ENCODE data around the gene NEUROD2. TPM values are rescaled to one million over a fixed set of nuclear protein-coding genes. Genes with fewer than 3 reads are reported as not detected.

The NEUROD2 gene
- total RNA-seq, 1 donor from 2014 or later, result not detected

- ATAC-seq, result no peak
These were observed 10.7 kb upstream of the NEUROD2 start for GRCh38 chr17:39618246-39618913.

DNA sequence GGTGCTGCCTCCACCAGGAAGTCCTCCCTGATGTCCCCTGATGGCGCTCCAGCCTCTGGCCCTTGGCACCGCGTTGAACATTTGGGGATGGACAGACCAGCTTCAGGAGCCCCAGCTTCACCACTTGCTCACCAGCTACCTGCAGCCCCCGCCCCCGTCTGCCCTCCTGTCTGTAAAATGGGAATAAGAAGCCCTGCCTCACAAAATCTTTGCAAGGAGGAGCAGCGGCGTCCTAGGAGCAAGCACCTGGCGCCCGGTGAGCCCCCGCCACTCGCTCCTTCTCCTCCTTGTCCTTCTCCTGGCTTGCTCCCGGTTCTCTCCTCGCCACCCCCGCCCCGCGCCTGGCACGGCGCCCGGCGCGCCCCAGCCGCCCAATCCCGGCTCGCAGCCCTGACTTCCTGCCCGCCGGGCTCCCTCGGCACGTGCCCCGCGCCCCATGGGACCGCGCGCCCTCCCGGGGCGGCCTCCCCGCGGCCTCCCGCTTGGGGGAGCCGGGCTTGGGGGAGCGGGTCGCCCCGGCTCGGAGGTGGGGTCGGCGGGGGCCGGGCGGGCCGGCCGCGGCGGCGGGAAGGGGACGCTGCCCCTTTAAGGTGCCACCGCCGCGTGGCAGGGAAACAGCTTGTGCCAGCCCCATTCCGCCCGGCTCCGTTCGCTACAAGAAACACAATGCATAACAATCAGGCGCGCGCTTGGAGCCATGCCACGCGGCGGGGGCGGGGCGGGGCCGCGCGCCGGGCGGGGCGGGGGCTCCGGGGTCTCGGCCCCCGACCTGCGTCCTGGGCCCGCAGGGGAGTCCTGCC lies 9.9 kb upstream of the NEUROD2 start:
- peak; percentile 35 for ATAC-seq

- ATAC-seq, result no peak
These were observed 9.4 kb upstream of the NEUROD2 start for GRCh38 chr17:39617100-39617445.

- ATAC-seq, result no peak
These were observed 7.7 kb upstream of the NEUROD2 start for GRCh38 chr17:39615434-39615833.

GRCh38 chr17:39614545-39615157 lies 6.9 kb upstream of the NEUROD2 start:
- ATAC-seq, result no peak

DNA sequence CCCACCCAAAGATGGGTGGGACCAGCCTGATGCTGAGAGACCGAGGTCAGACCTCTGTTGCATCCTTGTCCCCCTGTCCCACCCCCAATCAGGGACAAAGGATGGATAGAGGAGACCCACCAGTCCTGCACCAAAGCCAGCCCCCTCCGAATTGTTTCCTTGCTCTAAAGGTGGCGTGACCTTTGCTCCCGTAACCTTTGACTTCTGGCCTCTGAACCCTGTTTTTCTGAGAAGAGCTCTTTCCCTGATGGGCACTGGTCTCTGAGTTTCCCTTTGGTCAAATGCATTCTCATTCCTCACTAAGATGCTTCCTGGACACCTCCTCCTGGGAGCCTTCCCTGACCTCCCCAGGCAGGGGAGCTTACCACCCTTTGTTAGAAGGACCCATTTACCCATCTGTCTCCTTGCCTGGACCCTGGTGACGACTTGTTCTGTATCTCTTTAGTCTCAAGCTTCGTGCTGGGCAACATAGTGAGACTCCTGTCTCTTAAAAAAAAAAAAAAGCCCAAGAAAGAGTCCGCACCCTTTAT lies 5.3 kb upstream of the NEUROD2 start:
- ATAC-seq, result no peak

DNA sequence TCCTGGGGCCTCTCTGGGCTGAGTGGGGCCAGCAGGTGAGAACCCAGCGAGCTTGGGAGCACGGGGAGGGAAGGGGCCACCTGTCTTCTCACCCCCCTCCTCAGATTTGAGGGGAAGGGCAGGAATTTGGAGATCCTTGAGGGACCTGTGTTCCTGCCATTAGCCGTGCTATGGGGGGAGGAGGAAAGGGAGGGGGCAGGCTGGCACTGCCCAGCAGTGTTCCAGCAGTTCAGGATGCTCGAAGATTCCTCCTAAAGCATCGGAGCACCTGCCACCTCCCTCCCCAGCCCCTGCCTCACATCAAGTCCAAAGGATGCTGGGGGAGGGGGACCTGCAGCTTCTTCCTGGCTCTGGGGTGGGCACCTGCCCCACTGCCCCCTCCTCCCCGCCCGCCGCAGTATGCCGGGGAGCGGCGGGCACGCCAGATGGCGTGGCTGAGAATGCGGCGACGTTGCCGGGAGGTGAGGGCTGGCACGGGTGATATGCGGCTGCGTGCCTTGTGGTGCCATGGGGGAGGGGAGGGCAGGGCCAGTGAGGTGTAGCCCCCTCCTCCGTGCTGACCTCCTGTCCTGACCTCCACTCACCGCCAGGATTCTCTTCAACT lies 4.7 kb upstream of the NEUROD2 start:
- ATAC-seq, result peak; percentile 9

DNA sequence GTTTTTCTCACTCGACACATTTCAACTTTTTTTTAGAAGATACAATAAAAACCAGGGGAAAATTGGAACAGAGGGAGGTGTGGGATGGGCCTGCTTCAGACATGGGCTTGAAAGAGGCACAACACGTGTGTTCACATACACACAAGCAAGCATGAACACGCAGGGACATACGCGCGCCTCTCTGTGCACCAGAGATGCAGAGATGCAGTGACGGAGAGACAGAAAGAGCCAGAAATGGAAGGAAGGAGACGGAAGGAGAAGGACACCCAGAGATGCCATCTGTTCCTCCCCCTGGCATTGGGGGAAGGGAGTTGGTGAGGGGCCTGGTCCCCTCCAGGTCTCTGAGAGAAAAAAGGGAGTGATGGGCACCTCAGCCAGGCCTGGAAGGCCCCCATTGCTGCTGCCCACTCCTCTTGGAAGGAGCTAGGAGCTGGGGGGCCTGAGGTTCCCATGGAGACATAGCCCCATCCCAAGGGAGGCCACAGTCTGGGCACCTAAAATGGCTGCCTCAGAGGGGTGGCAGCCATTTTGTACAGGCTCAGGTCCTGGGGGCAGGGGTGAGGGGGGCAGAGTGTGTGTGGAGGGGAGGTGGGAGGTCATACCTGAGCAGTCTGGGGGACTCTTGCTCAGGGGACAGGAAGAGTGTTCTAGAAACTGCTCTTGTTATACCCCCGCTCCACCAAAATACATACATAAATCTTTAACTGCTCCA lies 3.8 kb upstream of the NEUROD2 start:
- ATAC-seq, result no peak

DNA sequence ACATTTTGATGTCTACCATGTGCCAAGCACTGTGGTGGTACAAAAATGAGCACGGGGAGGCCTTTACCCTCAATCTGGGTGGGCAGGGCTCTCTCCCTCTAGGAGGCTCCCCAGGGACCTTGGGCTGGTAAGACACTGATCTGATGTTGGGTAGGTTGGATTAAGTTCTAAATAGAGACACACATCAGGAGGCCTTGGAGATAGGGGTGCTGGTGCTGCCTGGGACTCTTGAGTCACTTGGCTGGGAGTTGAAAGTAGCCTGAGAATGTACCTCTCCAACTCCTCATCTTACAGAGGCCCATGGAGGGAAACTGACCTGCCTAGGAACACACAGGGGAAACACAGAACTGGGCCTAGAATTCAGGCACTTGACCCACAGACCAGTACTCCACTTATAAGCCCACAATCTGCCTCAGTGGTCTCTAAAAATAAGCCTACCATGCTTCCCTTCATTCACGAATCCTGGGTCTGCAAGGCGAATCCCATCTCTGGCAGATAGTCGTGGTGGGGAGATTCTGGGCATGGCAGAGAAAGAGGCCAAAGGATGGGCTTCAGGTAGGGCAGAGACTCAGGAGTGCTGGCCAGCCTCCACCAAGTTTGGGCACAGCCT lies 1.8 kb upstream of the NEUROD2 start:
- ATAC-seq, result no peak

DNA sequence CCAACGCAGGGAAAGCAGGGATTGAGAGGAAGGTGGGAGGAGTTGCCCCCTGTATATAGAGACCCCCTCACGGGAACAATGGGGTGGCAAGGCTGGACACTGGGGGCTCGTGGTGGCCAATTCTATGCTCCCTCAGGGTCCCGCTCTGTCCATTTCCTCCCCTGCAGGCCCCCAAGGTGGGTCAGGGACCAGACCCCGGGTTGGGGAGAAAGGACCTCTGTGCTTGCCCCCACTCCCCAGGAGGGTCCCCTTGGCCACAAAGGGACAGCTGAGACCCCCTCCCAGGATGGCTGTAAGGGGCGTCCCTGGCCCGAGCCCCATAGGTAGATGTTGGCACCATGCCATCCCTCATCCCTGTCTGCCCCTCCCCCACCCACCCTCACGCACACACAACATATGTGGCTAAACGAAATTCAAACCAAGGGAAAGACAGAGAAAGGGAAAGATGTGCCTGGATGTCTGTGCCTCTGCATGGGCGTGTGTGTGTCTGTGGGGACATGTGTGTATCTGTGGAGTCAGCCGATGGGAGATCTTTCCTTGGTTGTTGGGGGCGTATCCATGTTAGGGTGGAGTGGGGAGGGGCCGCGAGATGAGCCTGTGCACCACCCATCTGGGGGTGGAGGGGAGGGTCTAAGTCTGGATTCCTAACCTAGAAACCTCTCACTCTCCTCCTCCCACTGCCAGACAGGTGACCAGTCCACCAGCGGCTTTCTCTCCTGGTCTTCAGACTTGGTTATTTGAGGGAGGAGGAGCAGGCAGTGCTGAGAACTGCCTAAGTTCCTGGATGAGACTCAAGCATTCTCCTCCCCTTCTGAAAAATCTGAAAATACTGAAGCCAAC lies 642 bp upstream of the NEUROD2 start:
- ATAC-seq, result no peak

- ATAC-seq, result no peak
These were observed 466 bp downstream of the NEUROD2 start for GRCh38 chr17:39607057-39607850.

GRCh38 chr17:39606434-39607056 lies 1.2 kb downstream of the NEUROD2 start:
- ATAC-seq, result no peak

DNA sequence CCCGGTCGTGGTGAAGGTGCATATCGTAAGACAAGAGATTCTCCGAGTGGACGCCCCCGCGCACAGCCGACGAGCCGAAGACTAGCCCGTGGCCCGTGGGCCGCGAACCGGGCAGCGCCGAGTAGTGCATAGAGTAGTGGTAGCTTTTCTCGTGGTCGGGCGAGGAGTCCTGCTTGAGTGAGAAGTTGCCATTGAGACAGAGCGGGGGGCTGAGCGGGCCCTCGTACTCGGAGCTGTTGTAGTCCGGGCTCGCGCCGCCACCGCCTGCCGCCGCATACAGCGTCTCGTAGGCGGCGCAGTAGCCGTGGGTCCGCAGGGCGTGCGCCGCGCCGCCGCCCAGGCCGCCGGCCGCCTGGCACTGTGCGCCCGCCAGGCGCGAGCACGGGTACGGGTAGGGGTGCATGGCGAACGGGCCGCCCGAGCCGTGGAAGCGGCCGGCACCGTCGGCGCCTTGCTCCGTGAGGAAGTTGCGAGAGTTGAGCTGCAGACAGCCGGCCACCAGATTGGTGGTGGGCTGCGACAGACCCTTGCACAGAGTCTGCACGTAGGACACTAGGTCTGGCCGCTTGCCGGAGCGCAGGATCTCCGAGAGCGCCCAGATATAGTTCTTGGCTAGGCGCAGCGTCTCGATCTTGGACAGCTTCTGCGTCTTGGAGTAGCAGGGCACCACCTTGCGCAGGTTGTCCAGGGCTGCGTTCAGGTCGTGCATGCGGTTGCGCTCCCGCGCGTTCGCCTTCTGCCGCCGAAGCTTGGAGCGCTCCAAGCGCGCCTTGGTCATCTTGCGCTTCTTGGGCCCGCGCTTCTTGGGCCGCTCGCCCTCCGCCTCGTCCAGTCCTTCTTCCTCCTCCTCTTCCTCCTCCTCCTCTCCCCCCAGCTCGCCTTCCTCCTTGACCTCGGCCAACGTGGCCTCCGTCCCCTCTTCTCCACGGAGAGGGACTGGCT lies 2.0 kb downstream of the NEUROD2 start:
- no peak for ATAC-seq

DNA sequence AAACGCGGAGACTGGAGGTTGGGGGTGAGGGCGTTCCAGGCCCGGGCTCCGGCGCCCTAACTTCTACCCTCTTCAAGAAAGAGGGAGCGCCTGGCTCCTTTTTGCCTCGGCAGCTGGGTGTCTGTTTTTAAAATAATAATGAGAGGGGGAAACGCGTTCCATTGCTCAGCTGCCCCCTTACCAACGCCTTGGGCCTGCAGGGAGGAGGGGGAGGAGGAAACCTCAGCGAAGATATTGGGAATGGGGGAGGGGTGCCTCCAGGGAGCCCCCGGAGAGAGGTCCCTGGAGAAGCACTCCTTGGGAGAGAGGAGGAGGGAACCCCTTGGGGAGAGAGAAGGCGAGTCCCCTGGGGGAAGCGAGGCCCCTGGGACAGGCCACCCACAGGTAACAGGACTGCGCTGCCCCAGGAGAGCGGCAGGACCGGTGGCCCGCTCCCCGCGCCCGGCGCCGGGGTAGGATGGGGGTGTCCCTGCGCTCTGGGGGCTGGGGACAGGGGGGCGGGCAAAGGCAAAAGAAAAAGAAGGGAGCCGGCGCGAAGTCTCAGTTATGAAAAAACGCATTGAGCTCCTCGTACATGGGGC lies 2.7 kb downstream of the NEUROD2 start:
- no peak for ATAC-seq

DNA sequence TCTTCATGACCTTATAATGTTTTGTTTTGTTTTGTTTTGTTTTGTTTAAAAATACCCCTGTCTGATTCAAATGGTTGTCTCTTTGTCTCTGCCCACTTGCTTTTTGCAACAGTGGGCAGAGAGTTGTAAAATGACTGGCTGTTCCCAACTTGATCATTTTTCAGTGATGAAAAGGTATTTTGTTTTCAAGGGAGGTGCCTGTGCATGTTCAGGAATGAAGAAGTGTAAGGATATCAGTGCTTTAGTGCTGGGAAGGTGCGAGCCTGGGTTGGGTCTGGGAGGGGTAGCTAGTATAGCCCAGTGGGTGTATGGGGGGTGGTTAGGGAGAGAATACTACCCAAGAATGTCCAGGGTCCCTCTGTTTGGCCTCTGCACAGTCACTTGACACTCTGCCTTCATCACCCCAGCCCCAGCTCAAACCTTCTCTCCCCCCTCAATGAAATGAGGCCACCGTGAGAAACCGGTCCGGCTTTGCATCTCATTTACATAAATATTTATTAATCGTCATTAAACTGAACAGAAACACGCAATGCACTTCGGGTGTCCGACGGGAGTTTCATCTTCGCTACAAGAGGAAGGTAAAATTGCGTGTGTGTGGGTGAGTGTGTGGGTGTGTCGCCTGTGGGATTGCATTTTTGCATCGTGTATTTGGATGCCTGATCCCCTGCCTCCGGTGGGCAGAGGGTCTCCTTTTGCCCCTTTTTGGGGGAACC lies 4.3 kb downstream of the NEUROD2 start:
- ATAC-seq, result no peak

- ATAC-seq, result no peak
These were observed 5.0 kb downstream of the NEUROD2 start for GRCh38 chr17:39602533-39603303.
